OCI-LY7 (cell line): ENCODE data around the gene DTX3L. TPM values are rescaled to one million over a fixed set of nuclear protein-coding genes. Genes with fewer than 3 reads are reported as not detected.
A peak's percentile ranks its signal among the peaks of the same experiment; 100 is the strongest.

Source experiments
- BruUV-seq: library from RNA; stranded (reverse); fragments of 400-500 nt; replicated peaks from 2 replicates; lab custom pipeline; 2021; lab: Mats Ljungman, UMichigan
- CTCF ChIA-PET: fragments of 300-600 bp; sonication (Branson Sonifier 250); formaldehyde crosslinking; loops from one replicate; lab custom pipeline; 2022; ENCODE audit warnings: antibody characterized with exemption; ENCODE audit not compliant: unreplicated experiment; lab: Charles Lee
- POLR2A ChIA-PET: fragments of 300-600 bp; sonication (Branson Sonifier 250); formaldehyde crosslinking; loops from one replicate; lab custom pipeline; 2022; ENCODE audit warnings: antibody characterized with exemption; lab: Charles Lee
- DNase-seq: peaks from one replicate; pipeline ENCODE4 v3.0.0-alpha.2; 2015; ENCODE audit warnings: low spot score
- H2AFZ ChIP-seq: fragments of 200-600 bp; sonication (generic), shearing (Covaris generic); 2 replicates; pipeline ENCODE4 v1.6.1; 2014; ENCODE audit warnings: mild to moderate bottlenecking, antibody characterized with exemption, low read length, moderate library complexity
- H3K27ac ChIP-seq: fragments of 200-600 bp; sonication (generic); 2 replicates; pipeline ENCODE4 v1.5.1; 2014; ENCODE audit warnings: mixed run types, low read depth, mild to moderate bottlenecking, moderate library complexity, low read length, inconsistent platforms; ENCODE audit not compliant: poor library complexity, severe bottlenecking
- H3K36me3 ChIP-seq: fragments of 200-600 bp; sonication (generic); 2 replicates; pipeline ENCODE4 v1.6.1; 2014; ENCODE audit warnings: mild to moderate bottlenecking, antibody characterized with exemption, low read length, moderate library complexity, mixed read lengths; ENCODE audit not compliant: insufficient read depth
- H3K4me1 ChIP-seq: fragments of 200-600 bp; sonication (generic); 2 replicates; pipeline ENCODE4 v1.5.1; 2014; ENCODE audit warnings: mild to moderate bottlenecking, low read length; ENCODE audit not compliant: insufficient read depth, poor library complexity, severe bottlenecking
- H3K4me2 ChIP-seq: fragments of 200-600 bp; sonication (generic); 2 replicates; pipeline ENCODE4 v1.6.1; 2014; ENCODE audit warnings: mild to moderate bottlenecking, low read length
- H3K4me3 ChIP-seq: fragments of 200-600 bp; sonication (generic); 2 replicates; pipeline ENCODE4 v1.5.1; 2014; ENCODE audit warnings: mild to moderate bottlenecking, low read depth, low read length; ENCODE audit not compliant: poor library complexity, severe bottlenecking
- H3K79me2 ChIP-seq: fragments of 200-600 bp; sonication (generic); 2 replicates; pipeline ENCODE4 v1.6.1; 2016; ENCODE audit warnings: low read depth, mild to moderate bottlenecking, low read length, moderate library complexity, mixed read lengths; ENCODE audit not compliant: insufficient read depth
- H3K9me2 ChIP-seq: fragments of 200-600 bp; sonication (generic); 2 replicates; pipeline ENCODE4 v1.6.1; 2016; ENCODE audit warnings: mild to moderate bottlenecking, low read length, mixed read lengths; ENCODE audit not compliant: insufficient read depth
- H3K9me3 ChIP-seq: fragments of 200-600 bp; sonication (generic); 2 replicates; pipeline ENCODE4 v1.6.1; 2014; ENCODE audit warnings: mild to moderate bottlenecking, mixed run types, low read length, mixed read lengths
- H4K20me1 ChIP-seq: fragments of 200-600 bp; sonication (generic); 2 replicates; pipeline ENCODE4 v1.6.1; 2014; ENCODE audit warnings: mild to moderate bottlenecking, antibody characterized with exemption, low read length, moderate library complexity, mixed read lengths; ENCODE audit not compliant: insufficient read depth
- CTCF ChIP-seq: fragments of 200-600 bp; sonication (generic); conservative IDR thresholded peaks from 2 replicates; pipeline ENCODE4 v1.5.1; 2014; ENCODE audit warnings: mild to moderate bottlenecking, antibody characterized with exemption, low read length, moderate library complexity, mixed read lengths
- EZH2phosphoT487 ChIP-seq: fragments of 200-600 bp; sonication (generic); IDR thresholded peaks from 2 replicates; pipeline ENCODE4 v1.6.1; 2018; ENCODE audit warnings: low read depth, borderline replicate concordance, mild to moderate bottlenecking, mixed run types, antibody characterized with exemption, low read length, moderate library complexity, mixed read lengths
- intact Hi-C: fragments of 100-400 bp; cut with micrococcal nuclease; formaldehyde crosslinking; loops from one replicate; pipeline ENCODE4 v1.10.0; 2022; ENCODE audit not compliant: unreplicated experiment
- total RNA-seq, 2 experiments: library from RNA; depleted of rRNA in 1 of 2; stranded (reverse); fragments of >200 nt in 1 of 2; shearing (Covaris generic) in 1 of 2; gene quantifications; 2 replicates each; pipeline ENCODE4 v1.2.3, GENCODE V29; 2014 to 2022

The DTX3L gene
- total RNA-seq, 2 experiments from 2014 or later = 1.3 to 1.5 TPM

GRCh38 chr3:122568755-122569154, 4.6 kb downstream of the DTX3L start:
- Histone ChIP-seq H3K36me3 (no peaks in the 10 kb centered on the region), H3K4me3 (no peak overlapping the region), H3K9me3 (no peaks in the 10 kb centered on the region), H3K4me1 (peaks cover 37% of the 10 kb centered on the region), H3K9me2 (no peaks in the 10 kb centered on the region), H3K79me2 (no peaks in the 10 kb centered on the region), H4K20me1 (no peaks in the 10 kb centered on the region), H3K4me2 (peak overlapping the region; percentile 12), H3K27ac (no peak overlapping the region), H2AFZ (no peak overlapping the region)
- BruUV-seq = no TSS peak
- no peak for DNase-seq
- TF ChIP-seq CTCF = no peak
- TF ChIP-seq EZH2phosphoT487 = no peak
- ChIA-PET POLR2A (no interaction called here), CTCF (no interaction called here)
- intact Hi-C loops = loop anchor here (10.0 kb wide), 1 partner anchor 466 kb away; no protein-coding TSS in a partner anchor

GRCh38 chr3:122572940-122573412, 8.8 kb downstream of the DTX3L start:
- Histone ChIP-seq H2AFZ (no peak overlapping the region; the same call in 1 of the 2 replicates), H3K36me3 (no peaks in the 10 kb centered on the region), H3K4me3 (peak overlapping the region; percentile 10), H3K27ac (peak overlapping the region; percentile 19), H3K9me3 (no peaks in the 10 kb centered on the region), H3K9me2 (no peaks in the 10 kb centered on the region), H4K20me1 (no peaks in the 10 kb centered on the region), H3K4me1 (peaks cover 65% of the 10 kb centered on the region), H3K4me2 (peak overlapping the region; percentile 59), H3K79me2 (no peaks in the 10 kb centered on the region)
- POLR2A ChIA-PET = interaction anchor here (1.8 kb wide), 1 partner anchor 27 kb away, joined by 4 read pairs; no protein-coding TSS in a partner anchor
- CTCF ChIA-PET = no interaction called here
- BruUV-seq = no TSS peak
- intact Hi-C loops = no loop called here
- TF ChIP-seq CTCF (no peak), EZH2phosphoT487 (no peak)
- DNase-seq = peak; percentile 77

GRCh38 chr3:122576174-122576940, 12.2 kb downstream of the DTX3L start:
- Histone ChIP-seq H3K4me3 (peak overlapping the region; percentile 55), H3K79me2 (no peaks in the 10 kb centered on the region), H4K20me1 (no peaks in the 10 kb centered on the region), H3K9me2 (no peaks in the 10 kb centered on the region), H3K4me1 (peaks cover 72% of the 10 kb centered on the region), H2AFZ (peak overlapping the region; percentile 55), H3K27ac (peak overlapping the region; percentile 89), H3K36me3 (no peaks in the 10 kb centered on the region; the same call in 1 of the 2 replicates), H3K4me2 (peak overlapping the region; percentile 89), H3K9me3 (peaks cover 8% of the 10 kb centered on the region)
- ChIA-PET POLR2A (interaction anchor here (0.6 to 1.0 kb wide), 5 partner anchors 44 to 194 kb away, joined by 3 to 4 read pairs (median 3); partner anchors contain the start of genes MIX23 and WDR5B), CTCF (no interaction called here)
- TF ChIP-seq EZH2phosphoT487 (no peak), CTCF (no peak)
- BruUV-seq = no TSS peak
- intact Hi-C loops = no loop called here
- peak; percentile 96 for DNase-seq
